Osteocyte (in vitro differentiated cells): ENCODE data around the gene PLA2G2F. TPM values are rescaled to one million over a fixed set of nuclear protein-coding genes. Genes with fewer than 3 reads are reported as not detected.

Experiments used
- DNase-seq: peaks from one replicate; pipeline ENCODE4 v3.0.0; 2021; ENCODE audit warnings: mixed read lengths; ENCODE audit not compliant: unreplicated experiment; ENCODE audit errors: extremely low spot score
- H3K27ac Mint-ChIP-seq: one replicate; pipeline ENCODE4 v1.8.0; 2021; ENCODE audit warnings: mild to moderate bottlenecking, mixed read lengths; ENCODE audit not compliant: unreplicated experiment
- H3K27me3 Mint-ChIP-seq: one replicate; pipeline ENCODE4 v1.8.0; 2021; ENCODE audit warnings: mixed read lengths; ENCODE audit not compliant: unreplicated experiment
- H3K36me3 Mint-ChIP-seq: one replicate; pipeline ENCODE4 v1.8.0; 2021; ENCODE audit warnings: mixed read lengths; ENCODE audit not compliant: unreplicated experiment
- H3K4me1 Mint-ChIP-seq: one replicate; pipeline ENCODE4 v1.8.0; 2021; ENCODE audit warnings: mixed read lengths; ENCODE audit not compliant: unreplicated experiment
- H3K4me3 Mint-ChIP-seq: one replicate; pipeline ENCODE4 v1.8.0; 2021; ENCODE audit warnings: mild to moderate bottlenecking, moderate library complexity, mixed read lengths; ENCODE audit not compliant: unreplicated experiment
- H3K9me3 Mint-ChIP-seq: one replicate; pipeline ENCODE4 v1.8.0; 2021; ENCODE audit warnings: mixed read lengths; ENCODE audit not compliant: unreplicated experiment
- CTCF ChIP-seq: fragments of 200-600 bp; sonication (generic); IDR thresholded peaks from 2 replicates; pipeline ENCODE4 v1.5.0; 2021; ENCODE audit warnings: antibody characterized with exemption, mild to moderate bottlenecking, moderate library complexity
- total RNA-seq: library from RNA; stranded (reverse); gene quantifications from 2 replicates; pipeline ENCODE4 v1.2.1, GENCODE V29; 2021

PLA2G2F gene
- total RNA-seq, 1 donor from 2014 or later: not detected

- Mint-ChIP-seq H3K27me3 (peaks cover 2% of the 10 kb centered on the region), H3K27ac (no peak overlapping the region), H3K4me1 (no peaks in the 10 kb centered on the region), H3K36me3 (no peaks in the 10 kb centered on the region), H3K4me3 (no peak overlapping the region), H3K9me3 (no peaks in the 10 kb centered on the region)
- no peak for TF ChIP-seq CTCF
- no peak for DNase-seq
These were observed 25.0 kb upstream of the PLA2G2F start for GRCh38 chr1:20114021-20114648.

- no peak overlapping the region for H3K27ac Mint-ChIP-seq
- no peaks in the 10 kb centered on the region for H3K36me3 Mint-ChIP-seq
- no peak overlapping the region for H3K4me3 Mint-ChIP-seq
- DNase-seq: no peak
- H3K4me1 Mint-ChIP-seq: no peaks in the 10 kb centered on the region
- H3K27me3 Mint-ChIP-seq: peaks cover 6% of the 10 kb centered on the region
- H3K9me3 Mint-ChIP-seq: no peaks in the 10 kb centered on the region
- no peak for TF ChIP-seq CTCF
These were observed 23.6 kb upstream of the PLA2G2F start for GRCh38 chr1:20115479-20115878.

GRCh38 chr1:20115916-20116315, 23.2 kb upstream of the PLA2G2F start:
- H3K36me3 Mint-ChIP-seq: no peaks in the 10 kb centered on the region
- H3K27ac Mint-ChIP-seq: no peak overlapping the region
- no peak for TF ChIP-seq CTCF
- peaks cover 6% of the 10 kb centered on the region for H3K27me3 Mint-ChIP-seq
- no peak overlapping the region for H3K4me3 Mint-ChIP-seq
- no peaks in the 10 kb centered on the region for H3K9me3 Mint-ChIP-seq
- DNase-seq: no peak
- H3K4me1 Mint-ChIP-seq: no peaks in the 10 kb centered on the region

GRCh38 chr1:20117236-20117635, 21.9 kb upstream of the PLA2G2F start:
- peaks cover 6% of the 10 kb centered on the region for H3K27me3 Mint-ChIP-seq
- DNase-seq: no peak
- no peaks in the 10 kb centered on the region for H3K4me1 Mint-ChIP-seq
- H3K27ac Mint-ChIP-seq: no peak overlapping the region
- no peaks in the 10 kb centered on the region for H3K9me3 Mint-ChIP-seq
- no peak for TF ChIP-seq CTCF
- no peak overlapping the region for H3K4me3 Mint-ChIP-seq
- H3K36me3 Mint-ChIP-seq: no peaks in the 10 kb centered on the region

GRCh38 chr1:20119347-20119746, 19.8 kb upstream of the PLA2G2F start, which contains the start of gene PLA2G2D:
PLA2G2D (minus strand) TSS chr1:20119536; CDS start chr1:20119498, 38 bp downstream.
- Mint-ChIP-seq H3K4me3 (no peak within 1 kb of the TSS), H3K4me1 (no peaks in the 10 kb centered on the region), H3K9me3 (no peaks in the 10 kb centered on the region), H3K36me3 (no peaks in the 10 kb centered on the region), H3K27me3 (peaks cover 6% of the 10 kb centered on the region), H3K27ac (no peak within 1 kb of the TSS)
- DNase-seq: no peak
- no peak for TF ChIP-seq CTCF
